Immature natural killer cell (primary cell): ENCODE measurements around the gene ARHGEF3. TPM values are rescaled to one million over a fixed set of nuclear protein-coding genes. Genes with fewer than 3 reads are reported as not detected.

ENCODE experiments used
- DNase-seq, 3 donors: peaks; one replicate each; pipeline ENCODE4 v3.0.0; 2022; ENCODE audit warnings: mixed read lengths in 1 of 3
- H3K27ac Mint-ChIP-seq, 6 donors: one replicate each; pipeline ENCODE4 v1.8.0; 2020; ENCODE audit warnings: mixed read lengths in 6 of 6, mild to moderate bottlenecking in 5 of 6, inconsistent platforms in 4 of 6, moderate library complexity in 3 of 6
- H3K27me3 Mint-ChIP-seq, 3 donors: one replicate each; pipeline ENCODE4 v1.8.0; 2020 to 2021; ENCODE audit warnings: low read depth in 3 of 3, mild to moderate bottlenecking in 3 of 3, mixed read lengths in 3 of 3, moderate library complexity in 3 of 3, inconsistent platforms in 1 of 3
- H3K36me3 Mint-ChIP-seq, 3 donors: one replicate each; pipeline ENCODE4 v1.8.0; 2020; ENCODE audit warnings: mixed read lengths in 3 of 3, inconsistent platforms in 2 of 3, mild to moderate bottlenecking in 2 of 3
- H3K4me1 Mint-ChIP-seq, 2 donors: one replicate each; pipeline ENCODE4 v1.8.0; 2020; ENCODE audit warnings: inconsistent platforms in 2 of 2, mild to moderate bottlenecking in 2 of 2, mixed read lengths in 2 of 2, moderate library complexity in 1 of 2
- H3K4me3 Mint-ChIP-seq, 5 donors: one replicate each; pipeline ENCODE4 v1.8.0; 2020; ENCODE audit warnings: mild to moderate bottlenecking in 5 of 5, mixed read lengths in 5 of 5, inconsistent platforms in 3 of 5, moderate library complexity in 3 of 5
- H3K9me3 Mint-ChIP-seq, 6 donors: one replicate each; pipeline ENCODE4 v1.8.0; 2020; ENCODE audit warnings: mild to moderate bottlenecking in 6 of 6, mixed read lengths in 6 of 6, inconsistent platforms in 4 of 6, moderate library complexity in 3 of 6
- polyA plus RNA-seq, 3 donors: library from polyadenylated mRNA; unstranded; fragments of 300-500 nt; fragmentation: Illumina TruSeq; gene quantifications; one replicate each; pipeline ENCODE4 v1.2.3, GENCODE V29; 2021

ARHGEF3 gene
- polyA plus RNA-seq, 3 donors from 2014 or later: 110 to 197 (median 136) TPM

DNA sequence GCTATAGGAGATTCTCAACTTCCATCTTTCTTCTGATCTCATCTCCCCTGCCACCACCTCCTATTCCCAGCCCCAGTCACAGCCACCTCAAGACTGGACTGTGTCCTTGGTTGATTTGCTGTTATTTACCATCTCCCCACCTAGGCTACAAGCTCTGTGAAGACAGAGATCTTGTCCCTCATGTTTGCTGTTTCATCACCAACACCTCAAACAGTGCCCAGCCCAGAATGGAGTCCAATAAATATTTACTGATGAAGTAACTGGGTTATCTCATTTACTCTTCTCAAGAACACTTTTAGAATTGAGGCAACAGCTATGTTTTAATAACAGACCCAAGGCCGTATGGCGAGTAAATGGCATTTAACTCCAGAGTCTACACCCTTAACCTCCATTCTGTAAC, 29.1 kb upstream of the ARHGEF3 start:
- Mint-ChIP-seq H3K4me1 (no peaks in the 10 kb centered on the region), H3K4me3 (no peak overlapping the region), H3K27me3 (no peaks in the 10 kb centered on the region), H3K9me3 (no peaks in the 10 kb centered on the region), H3K36me3 (peaks cover 0 to 4% (median 4%) of the 10 kb centered on the region in 3 donors), H3K27ac (no peak overlapping the region)
- no peak for DNase-seq

DNA sequence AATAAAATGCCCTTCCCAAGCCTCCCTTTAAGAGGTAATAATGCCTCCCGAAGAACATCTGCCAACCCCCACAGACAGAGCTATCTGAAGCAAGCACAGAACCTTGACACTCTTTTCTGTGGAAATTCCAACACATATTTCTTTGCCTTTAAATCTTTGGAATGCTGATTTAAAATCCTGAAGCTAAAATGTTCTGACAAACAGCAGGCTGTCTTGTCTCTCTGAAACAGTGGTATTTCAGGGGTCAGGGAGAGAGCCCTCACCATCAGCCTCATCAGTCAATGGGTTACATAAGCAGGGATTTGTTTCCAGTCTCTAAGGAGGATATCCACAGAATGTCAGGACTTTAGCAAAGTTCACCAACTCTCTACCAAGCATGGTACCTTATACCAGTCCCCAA, 27.8 kb upstream of the ARHGEF3 start:
- H3K4me3 Mint-ChIP-seq: no peak overlapping the region
- H3K27me3 Mint-ChIP-seq: no peaks in the 10 kb centered on the region
- no peak for DNase-seq
- no peak overlapping the region for H3K27ac Mint-ChIP-seq
- peaks cover 0 to 4% (median 0%) of the 10 kb centered on the region in 3 donors for H3K36me3 Mint-ChIP-seq
- no peaks in the 10 kb centered on the region for H3K9me3 Mint-ChIP-seq
- H3K4me1 Mint-ChIP-seq: peaks cover 1 to 2% of the 10 kb centered on the region in 2 donors

DNA sequence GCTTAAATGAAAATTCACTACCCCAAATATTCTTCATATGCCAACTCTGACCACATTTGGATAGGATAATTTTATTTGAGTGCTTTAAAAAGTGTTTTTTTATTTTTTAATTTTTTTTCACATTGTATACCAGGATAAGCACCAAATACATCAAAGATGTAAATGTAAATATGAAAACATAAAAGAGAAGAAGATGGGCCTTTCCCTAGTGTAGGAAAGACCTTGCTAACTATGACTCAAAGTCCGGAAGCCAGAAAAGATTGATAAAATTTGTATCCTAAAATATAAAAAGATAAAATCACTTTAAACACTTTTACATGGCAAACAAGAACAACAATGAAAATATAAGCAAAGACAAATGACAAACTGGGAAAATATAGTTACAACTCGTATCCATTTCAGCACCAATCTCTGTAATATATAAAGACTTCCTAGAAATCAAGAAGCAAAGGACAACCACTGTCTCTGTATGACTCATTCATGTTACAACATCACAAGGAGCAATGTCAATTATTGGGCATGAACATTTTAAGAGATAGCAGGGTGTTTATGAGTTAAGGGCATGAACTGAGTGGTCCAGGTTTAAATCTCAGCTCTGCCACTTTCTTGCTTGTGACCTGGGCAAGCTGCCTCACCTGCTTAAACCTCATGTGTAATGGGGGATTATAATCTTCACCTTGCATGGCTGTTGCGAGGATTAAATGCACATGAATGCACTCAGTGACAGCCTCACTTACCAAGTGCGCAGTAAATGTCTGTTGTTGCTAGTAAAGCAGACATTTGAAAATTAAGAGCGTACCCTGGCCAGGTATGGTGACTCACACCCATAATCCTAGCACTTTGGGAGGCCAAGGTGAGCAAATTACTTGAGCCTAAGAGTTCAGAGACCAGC, 25.3 kb upstream of the ARHGEF3 start:
- H3K4me3 Mint-ChIP-seq: no peak overlapping the region
- H3K9me3 Mint-ChIP-seq: no peaks in the 10 kb centered on the region
- no peak overlapping the region for H3K27ac Mint-ChIP-seq
- no peaks in the 10 kb centered on the region for H3K27me3 Mint-ChIP-seq
- peaks cover 17 to 20% of the 10 kb centered on the region in 2 donors for H3K4me1 Mint-ChIP-seq
- no peaks in the 10 kb centered on the region for H3K36me3 Mint-ChIP-seq
- DNase-seq: no peak

DNA sequence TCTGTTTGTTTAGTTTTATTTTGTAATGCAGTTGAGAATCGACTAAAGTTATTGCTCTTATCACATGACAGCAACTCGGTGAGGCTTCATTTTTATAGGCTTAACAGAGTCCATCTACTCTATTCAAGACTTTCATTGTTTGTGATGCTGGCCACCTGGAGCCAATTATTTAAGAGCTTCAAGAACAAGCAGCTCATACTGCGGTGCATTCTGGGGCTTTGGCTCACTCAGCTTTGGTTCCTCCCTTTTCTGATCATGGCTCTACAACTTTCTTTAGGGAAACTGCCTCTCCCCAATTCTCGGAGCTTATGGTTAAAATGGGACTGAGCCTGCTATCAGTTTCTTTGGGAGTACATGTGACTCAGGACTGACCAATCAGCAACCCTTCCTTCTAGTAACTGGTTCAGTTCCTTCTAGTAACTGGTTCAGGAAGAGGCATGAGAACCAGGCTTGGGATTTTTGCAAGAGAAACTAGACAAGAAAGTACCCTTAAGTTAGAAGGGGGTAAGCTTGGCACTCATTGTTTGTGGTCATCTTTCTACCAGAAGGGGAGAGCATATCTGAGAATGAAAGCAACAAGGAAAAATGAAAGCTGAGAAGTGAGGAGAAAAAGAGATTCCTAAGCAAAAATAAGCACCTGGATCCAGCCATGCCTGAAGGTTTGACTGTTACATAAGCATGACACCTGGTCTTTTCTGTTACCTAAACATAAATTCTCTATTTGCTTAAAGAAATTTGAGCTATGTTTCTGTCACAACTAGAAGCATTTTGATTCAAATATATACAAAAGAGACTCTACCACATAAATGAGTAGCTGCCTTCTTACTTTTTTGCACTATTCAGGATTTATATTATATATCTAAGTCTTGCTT, 24.1 kb upstream of the ARHGEF3 start:
- Mint-ChIP-seq H3K27me3 (peaks cover 0 to 2% (median 0%) of the 10 kb centered on the region in 3 donors), H3K27ac (no peak overlapping the region), H3K4me3 (no peak overlapping the region), H3K36me3 (no peaks in the 10 kb centered on the region), H3K4me1 (peaks cover 17 to 20% of the 10 kb centered on the region in 2 donors), H3K9me3 (no peaks in the 10 kb centered on the region)
- no peak for DNase-seq

DNA sequence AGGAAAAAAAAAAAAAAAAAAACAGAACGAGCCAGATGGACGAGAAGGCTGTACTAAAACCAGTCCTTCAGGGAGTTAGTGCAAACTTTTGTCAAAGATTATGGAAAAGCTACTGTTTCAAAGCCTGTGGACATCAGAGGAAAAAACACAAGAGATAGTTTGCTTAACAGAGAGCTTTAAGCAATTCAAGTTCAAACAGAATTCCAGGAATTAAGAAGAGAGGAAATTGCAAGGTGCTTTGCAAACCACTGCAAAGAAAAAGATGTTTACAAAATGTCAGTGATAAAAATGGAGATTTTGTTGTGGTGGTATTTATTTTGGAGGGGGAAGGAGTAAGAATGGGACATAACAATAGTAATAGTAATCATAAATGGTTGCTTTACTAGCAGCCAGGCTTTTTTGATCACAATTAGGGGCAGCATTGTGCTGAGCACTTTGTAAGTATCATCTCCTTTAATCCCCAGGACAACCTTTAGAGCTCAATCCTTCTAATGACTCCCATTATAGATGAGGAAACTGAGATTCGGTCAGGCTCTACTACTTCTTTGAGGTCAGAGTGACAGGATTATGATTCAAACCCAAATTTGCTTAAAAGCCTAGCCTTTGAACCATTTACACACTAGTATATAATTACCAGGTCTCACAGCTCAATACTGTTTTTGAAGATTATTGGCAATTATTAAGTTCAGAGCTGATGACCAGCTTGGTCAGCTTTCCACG, 22.4 kb upstream of the ARHGEF3 start:
- DNase-seq: no peak
- H3K27ac Mint-ChIP-seq: peak overlapping the region in 2 of 6 donors; percentile 10 to 17
- no peak overlapping the region for H3K4me3 Mint-ChIP-seq
- no peaks in the 10 kb centered on the region for H3K9me3 Mint-ChIP-seq
- H3K36me3 Mint-ChIP-seq: no peaks in the 10 kb centered on the region
- H3K4me1 Mint-ChIP-seq: peaks cover 17 to 20% of the 10 kb centered on the region in 2 donors
- peaks cover 0 to 2% (median 0%) of the 10 kb centered on the region in 3 donors for H3K27me3 Mint-ChIP-seq

DNA sequence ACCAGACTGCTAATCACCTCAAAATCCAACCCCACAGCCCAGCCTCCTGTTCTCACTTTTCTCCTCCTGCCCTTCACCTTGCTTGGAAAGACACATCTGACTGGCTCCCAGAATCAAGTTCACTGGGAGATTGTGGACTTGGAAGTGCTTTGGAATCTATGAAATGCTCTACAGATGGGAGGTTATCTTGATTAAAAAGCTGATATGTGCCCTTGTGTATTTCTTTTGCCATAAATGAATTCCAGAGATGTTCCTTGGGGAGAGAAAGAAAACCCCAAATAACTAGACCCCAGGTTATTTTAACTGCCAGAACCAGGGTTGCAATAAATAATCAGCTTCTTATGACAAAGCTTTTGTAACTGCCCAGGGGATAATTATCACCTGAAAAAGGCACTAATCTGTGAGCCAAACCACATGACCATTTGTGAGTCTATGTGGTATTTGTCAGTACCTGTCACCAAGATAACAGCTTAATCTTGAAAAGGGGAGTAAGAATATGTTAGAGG, 21.7 kb upstream of the ARHGEF3 start:
- no peak for DNase-seq
- Mint-ChIP-seq H3K27ac (peak overlapping the region in 1 of 6 donors; percentile 11), H3K9me3 (no peaks in the 10 kb centered on the region), H3K36me3 (no peaks in the 10 kb centered on the region), H3K27me3 (peaks cover 0 to 2% (median 0%) of the 10 kb centered on the region in 3 donors), H3K4me3 (no peak overlapping the region), H3K4me1 (peaks cover 19 to 20% of the 10 kb centered on the region in 2 donors)

DNA sequence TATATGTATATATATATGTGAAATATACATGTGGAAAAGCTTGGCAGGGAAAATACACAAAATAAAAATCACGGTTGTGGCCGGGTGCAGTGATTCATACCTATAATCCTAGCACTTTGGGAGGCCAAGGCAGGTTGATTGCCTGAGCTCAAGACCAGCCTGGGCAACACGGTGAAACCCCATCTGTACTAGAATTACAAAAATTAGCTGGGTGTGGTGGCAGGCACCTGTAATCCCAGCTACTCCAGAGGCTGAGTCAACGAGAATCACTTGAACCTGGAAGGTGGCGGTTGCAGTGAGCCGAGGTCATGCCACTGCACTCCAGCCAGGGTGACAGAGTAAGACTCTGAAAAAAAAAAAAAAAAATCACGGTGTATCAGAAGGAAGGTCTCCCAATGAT, 20.8 kb upstream of the ARHGEF3 start:
- DNase-seq: no peak
- Mint-ChIP-seq H3K36me3 (no peaks in the 10 kb centered on the region), H3K27me3 (peaks cover 0 to 2% (median 0%) of the 10 kb centered on the region in 3 donors), H3K4me3 (no peak overlapping the region), H3K4me1 (peaks cover 20 to 23% of the 10 kb centered on the region in 2 donors), H3K9me3 (no peaks in the 10 kb centered on the region), H3K27ac (no peak overlapping the region)

DNA sequence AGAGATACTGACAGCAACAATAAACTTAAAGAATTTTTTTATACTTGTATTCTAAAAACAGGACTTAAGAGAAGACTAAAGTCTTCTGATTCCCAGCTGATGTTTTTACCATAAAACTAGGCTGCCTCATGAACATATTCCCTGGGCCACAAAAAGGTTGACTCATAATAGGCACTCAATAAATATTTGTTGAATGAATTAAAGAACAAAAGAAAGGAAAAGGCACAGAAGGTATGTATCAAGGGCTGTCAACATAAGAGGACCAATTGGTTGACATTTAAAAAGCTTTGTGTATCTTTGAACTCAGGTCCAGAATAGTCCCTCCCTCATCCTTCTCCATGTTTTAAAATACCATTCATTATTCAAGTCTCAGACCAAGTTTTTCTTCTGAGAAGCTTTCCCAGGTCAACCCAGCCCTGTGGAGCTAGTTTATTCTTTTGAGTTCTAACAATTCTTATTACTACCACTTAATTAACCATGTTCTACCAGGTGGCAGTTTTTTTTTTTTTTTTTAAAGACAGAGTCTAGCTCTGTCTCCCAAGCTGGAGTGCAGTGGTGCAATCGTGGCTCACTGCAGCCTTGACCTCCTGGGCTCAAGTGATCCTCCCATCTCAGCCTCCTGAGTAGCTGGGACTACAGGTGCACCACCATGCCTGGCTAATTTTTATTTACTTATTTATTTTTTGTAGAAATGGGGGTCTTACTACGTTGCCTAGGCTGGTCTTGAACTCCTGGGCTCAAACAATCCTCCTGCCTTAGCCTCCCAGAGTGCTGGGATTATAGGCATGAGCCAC, 17.5 kb upstream of the ARHGEF3 start:
- Mint-ChIP-seq H3K4me3 (no peak overlapping the region), H3K27ac (no peak overlapping the region), H3K36me3 (no peaks in the 10 kb centered on the region), H3K9me3 (no peaks in the 10 kb centered on the region), H3K4me1 (peaks cover 27 to 29% of the 10 kb centered on the region in 2 donors), H3K27me3 (peaks cover 0 to 2% (median 0%) of the 10 kb centered on the region in 3 donors)
- DNase-seq: no peak

DNA sequence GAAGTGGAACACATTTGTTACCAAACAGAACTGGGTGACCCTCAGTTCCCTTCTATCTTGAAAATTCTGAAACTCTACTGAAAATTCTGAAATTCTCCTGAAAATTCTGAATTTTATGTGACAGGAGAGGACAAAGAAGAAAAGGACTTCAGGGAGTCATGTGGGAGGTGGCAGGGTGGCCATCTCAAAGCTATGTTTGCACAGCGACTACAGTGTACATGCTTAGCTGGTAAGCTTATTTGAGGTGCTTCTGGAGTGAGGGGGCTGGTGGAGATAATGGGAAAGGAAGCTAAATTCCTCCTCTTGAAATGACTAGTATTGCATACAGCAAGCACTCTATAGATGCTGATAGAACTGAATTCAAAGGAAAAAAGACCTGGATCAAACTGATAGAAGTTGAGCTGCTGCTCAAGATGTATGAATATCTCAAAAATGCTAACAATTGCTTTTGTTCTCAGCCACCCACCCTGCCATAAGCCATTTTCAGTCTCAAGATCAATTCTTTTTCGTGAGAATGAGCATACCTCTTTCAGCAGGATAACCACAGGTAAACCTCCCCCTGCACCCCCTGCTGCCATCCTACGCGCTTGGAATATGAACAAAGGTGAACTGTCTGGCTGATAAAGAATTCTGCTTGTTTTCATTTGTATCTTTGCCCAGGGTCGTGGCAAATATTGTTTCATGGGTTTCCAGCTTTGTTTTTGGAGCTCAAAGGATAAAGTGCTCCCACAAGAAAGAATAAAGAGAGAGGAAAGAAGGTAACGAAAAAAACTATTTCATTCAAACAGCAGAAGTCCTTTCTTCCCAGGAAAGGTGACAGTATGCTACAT, 16.6 kb upstream of the ARHGEF3 start:
- Mint-ChIP-seq H3K4me1 (peaks cover 27 to 29% of the 10 kb centered on the region in 2 donors), H3K27ac (peak overlapping the region in 1 of 6 donors; percentile 58), H3K36me3 (no peaks in the 10 kb centered on the region), H3K27me3 (peaks cover 0 to 2% (median 0%) of the 10 kb centered on the region in 3 donors), H3K4me3 (no peak overlapping the region), H3K9me3 (no peaks in the 10 kb centered on the region)
- no peak for DNase-seq

DNA sequence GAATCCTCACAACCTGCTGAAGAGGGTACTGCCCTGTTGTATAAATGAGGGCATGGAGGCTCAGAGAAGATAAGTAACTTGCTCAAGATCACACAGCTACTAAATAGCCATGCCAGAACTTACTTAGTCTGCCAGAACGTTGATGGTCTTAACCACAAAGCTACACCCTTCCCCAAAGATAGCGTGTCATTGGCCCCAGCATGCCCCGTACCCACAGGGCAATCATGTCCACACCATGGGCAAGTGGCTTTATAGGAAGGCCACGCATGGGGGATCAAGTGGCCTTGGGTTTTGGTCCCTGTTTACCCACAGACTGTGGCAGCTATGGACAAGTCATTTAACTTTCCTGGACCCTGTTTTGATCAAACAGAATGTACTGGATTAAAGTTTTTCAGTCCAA, 15.9 kb upstream of the ARHGEF3 start:
- no peak for DNase-seq
- peaks cover 29 to 30% of the 10 kb centered on the region in 2 donors for H3K4me1 Mint-ChIP-seq

DNA sequence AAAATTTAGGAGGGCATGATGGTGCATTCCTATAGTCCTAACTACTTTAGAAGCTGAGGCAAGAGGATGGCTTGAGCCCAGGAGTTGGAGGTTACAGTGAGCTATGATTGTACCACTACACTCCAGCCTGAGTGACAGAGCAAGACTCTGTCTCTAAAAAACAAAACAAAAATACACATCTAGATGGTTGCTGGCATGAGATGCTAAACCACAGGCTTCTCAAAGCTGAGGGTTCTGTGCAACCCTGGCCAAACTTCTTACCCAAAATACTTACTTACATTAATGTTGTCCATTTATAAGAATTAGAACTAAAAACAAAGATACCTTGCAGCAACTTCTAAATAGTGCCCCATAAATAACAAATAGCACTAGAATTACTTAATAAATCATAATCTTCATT, 14.3 kb upstream of the ARHGEF3 start:
- Mint-ChIP-seq H3K4me1 (peaks cover 33 to 38% of the 10 kb centered on the region in 2 donors), H3K27ac (peak overlapping the region in 1 of 6 donors; percentile 17), H3K4me3 (no peak overlapping the region), H3K36me3 (no peaks in the 10 kb centered on the region), H3K27me3 (no peaks in the 10 kb centered on the region), H3K9me3 (no peaks in the 10 kb centered on the region)
- DNase-seq: no peak

More for the DNA sequence above, 15.9 kb upstream of the ARHGEF3 start:
- Mint-ChIP-seq H3K9me3 (no peaks in the 10 kb centered on the region), H3K4me3 (no peak overlapping the region), H3K27me3 (peaks cover 0 to 2% (median 0%) of the 10 kb centered on the region in 3 donors), H3K36me3 (no peaks in the 10 kb centered on the region), H3K27ac (peak overlapping the region in 1 of 6 donors; percentile 19)

DNA sequence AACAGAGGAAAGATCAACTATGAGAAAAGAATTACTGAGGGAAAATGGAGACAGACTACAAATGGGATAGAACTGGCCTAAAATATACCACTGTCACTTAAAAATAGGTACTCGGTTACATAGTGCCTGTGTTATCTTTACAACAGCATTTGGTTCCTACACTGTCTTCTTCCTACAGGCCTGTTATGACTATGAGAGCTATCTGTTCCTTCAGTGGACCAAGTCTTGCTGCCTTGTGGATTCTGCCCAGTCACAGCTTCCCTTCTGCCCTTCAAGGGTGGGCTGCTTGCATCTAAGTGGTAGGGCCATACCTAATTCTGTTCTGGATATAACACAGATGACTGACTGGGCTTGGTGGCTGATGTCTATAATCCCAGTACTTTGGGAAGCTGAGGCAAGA, 13.8 kb upstream of the ARHGEF3 start:
- Mint-ChIP-seq H3K27ac (peak overlapping the region in 2 of 6 donors; percentile 14 to 17), H3K27me3 (no peaks in the 10 kb centered on the region), H3K4me1 (peaks cover 33 to 38% of the 10 kb centered on the region in 2 donors), H3K4me3 (no peak overlapping the region), H3K36me3 (no peaks in the 10 kb centered on the region), H3K9me3 (no peaks in the 10 kb centered on the region)
- DNase-seq: no peak
